GM20000 (cell line): Measurements from ENCODE around the gene USP22.

Experiments
- DNase-seq: peaks from one replicate; pipeline ENCODE4 v3.0.0; 2012; ENCODE audit warnings: low spot score
- CTCF ChIP-seq: IDR thresholded peaks from 2 replicates; pipeline ENCODE4 v1.5.1; 2012; ENCODE audit warnings: mild to moderate bottlenecking, control low read depth; ENCODE audit errors: extremely low read depth, missing control alignments

USP22 gene

GRCh38 chr17:21079196-21079595 is 36.4 kb upstream of the USP22 start:
- TF ChIP-seq CTCF = no peak
- DNase-seq = no peak

- DNase-seq = no peak
- no peak for TF ChIP-seq CTCF
Observed at GRCh38 chr17:21078016-21078780, 35.4 kb upstream of the USP22 start.

GRCh38 chr17:21077281-21077680 is 34.5 kb upstream of the USP22 start:
- no peak for DNase-seq
- TF ChIP-seq CTCF = no peak

GRCh38 chr17:21076242-21076641 is 33.4 kb upstream of the USP22 start:
- no peak for DNase-seq
- TF ChIP-seq CTCF = no peak

GRCh38 chr17:21075739-21076085 is 32.9 kb upstream of the USP22 start:
- DNase-seq = no peak
- no peak for TF ChIP-seq CTCF

GRCh38 chr17:21072745-21073197 is 30.0 kb upstream of the USP22 start:
- no peak for TF ChIP-seq CTCF
- no peak for DNase-seq

- DNase-seq = no peak
- no peak for TF ChIP-seq CTCF
Observed at GRCh38 chr17:21066394-21066793, 23.6 kb upstream of the USP22 start.
